K562 (cell line): ENCODE measurements around the gene WDR46. TPM values are rescaled to one million over a fixed set of nuclear protein-coding genes. Genes with fewer than 3 reads are reported as not detected.

Experiments used
- BRD4 ChIP-seq: fragments of 200-600 bp; sonication (generic); IDR thresholded peaks from 2 replicates; pipeline ENCODE4 v1.6.1; 2017; ENCODE audit warnings: inconsistent platforms
- CBX3 ChIP-seq, 2 experiments: IDR thresholded peaks; 1 replicate in 1 of 2; 2 replicates in 1 of 2; pipeline ENCODE4 v1.6.1; 2012; ENCODE audit warnings: inconsistent platforms in 2 of 2, low read length in 2 of 2, borderline replicate concordance in 1 of 2, control low read depth in 1 of 2
- CREB3L1 ChIP-seq: fragments of 450-650 bp; IDR thresholded peaks from 2 replicates; pipeline ENCODE4 v1.6.1; 2014; ENCODE audit warnings: low read depth, mild to moderate bottlenecking, moderate library complexity, borderline replicate concordance
- CTCFL ChIP-seq: IDR thresholded peaks from 2 replicates; pipeline ENCODE4 v1.6.1; 2011; ENCODE audit warnings: borderline replicate concordance, low read depth, mild to moderate bottlenecking, moderate library complexity, low read length; ENCODE audit not compliant: insufficient read depth, poor library complexity, severe bottlenecking
- ESRRB ChIP-seq: fragments of 250-450 bp; sonication (Bioruptor Pico); IDR thresholded peaks from 2 replicates; pipeline ENCODE4 v1.5.0; 2020; ENCODE audit warnings: mild to moderate bottlenecking, moderate library complexity, borderline replicate concordance
- FOSL1 ChIP-seq: fragments of 200-800 bp; sonication (Bioruptor generic); conservative IDR thresholded peaks from 2 replicates; pipeline ENCODE4 v1.6.1; 2016; ENCODE audit warnings: missing genetic modification characterization, missing compliant biosample characterization
- HDAC8 ChIP-seq: fragments of 450-650 bp; IDR thresholded peaks from 2 replicates; pipeline ENCODE4 v1.6.1; 2016; ENCODE audit warnings: mild to moderate bottlenecking, missing genetic modification characterization, moderate library complexity, missing compliant biosample characterization
- KDM2B ChIP-seq: fragments of 250-450 bp; sonication (Bioruptor Pico); IDR thresholded peaks from 2 replicates; pipeline ENCODE4 v1.8.0; 2021; ENCODE audit warnings: mild to moderate bottlenecking, moderate library complexity
- MYBL2 ChIP-seq, 2 experiments: fragments of 450-650 bp in 1 of 2; sonication (generic) in 1 of 2; formaldehyde crosslinking in 1 of 2; IDR thresholded peaks; 2 replicates each; pipeline versions ENCODE4 v1.6.1 to v1.8.1; 2017 to 2022; ENCODE audit warnings: borderline replicate concordance in 1 of 2, inconsistent platforms in 1 of 2, low read depth in 1 of 2, mild to moderate bottlenecking in 1 of 2, missing genetic modification reagents in 1 of 2, moderate library complexity in 1 of 2
- PCBP1 ChIP-seq: fragments of 200-400 bp; formaldehyde crosslinking; IDR thresholded peaks from 2 replicates; pipeline ENCODE4 v1.6.1; 2018; ENCODE audit warnings: mild to moderate bottlenecking, low read depth, low read length; ENCODE audit not compliant: poor library complexity, severe bottlenecking
- POLR2B ChIP-seq: fragments of 450-650 bp; IDR thresholded peaks from 2 replicates; pipeline ENCODE4 v1.6.1; 2018; ENCODE audit warnings: low read depth; ENCODE audit not compliant: partially characterized antibody
- PTRF ChIP-seq: fragments of 450-650 bp; IDR thresholded peaks from 2 replicates; pipeline ENCODE4 v1.6.1; 2016; ENCODE audit warnings: mild to moderate bottlenecking, missing genetic modification characterization, missing compliant biosample characterization
- SREBF1 ChIP-seq: fragments of 150-350 bp; IDR thresholded peaks from 2 replicates; pipeline ENCODE4 v1.6.1; 2014; ENCODE audit warnings: antibody characterized with exemption, low read depth, low read length, borderline replicate concordance
- SRSF1 ChIP-seq: fragments of 200-400 bp; formaldehyde crosslinking; IDR thresholded peaks from 2 replicates; pipeline ENCODE4 v1.6.1; 2017; ENCODE audit warnings: mild to moderate bottlenecking, low read depth, low read length, moderate library complexity
- TCF7 ChIP-seq: sonication (generic); IDR thresholded peaks from 2 replicates; pipeline ENCODE4 v1.6.1; 2016; ENCODE audit warnings: antibody characterized with exemption, borderline replicate concordance
- ZBTB26 ChIP-seq: fragments of 450-650 bp; formaldehyde crosslinking; IDR thresholded peaks from 2 replicates; pipeline ENCODE4 v1.4.0; 2022; ENCODE audit warnings: missing genetic modification characterization
- ZFP30 ChIP-seq: fragments of 250-450 bp; sonication (Bioruptor Pico); IDR thresholded peaks from 2 replicates; pipeline ENCODE4 v1.8.0; 2022; ENCODE audit warnings: moderate library complexity, mild to moderate bottlenecking, inconsistent platforms, borderline replicate concordance
- ZNF280B ChIP-seq: fragments of 250-450 bp; sonication (Bioruptor Pico); IDR thresholded peaks from 2 replicates; pipeline ENCODE4 v1.5.1; 2021; ENCODE audit warnings: mild to moderate bottlenecking
- ZNF3 ChIP-seq: fragments of 250-450 bp; sonication (Bioruptor Pico); IDR thresholded peaks from 2 replicates; pipeline ENCODE4 v1.5.0; 2021; ENCODE audit warnings: mild to moderate bottlenecking, moderate library complexity
- ZNF707 ChIP-seq: fragments of 250-450 bp; sonication (Bioruptor Pico); conservative IDR thresholded peaks from 2 replicates; pipeline ENCODE4 v1.8.0; 2022; ENCODE audit warnings: inconsistent platforms, mild to moderate bottlenecking, moderate library complexity
- polyA plus RNA-seq, 8 experiments: library from polyadenylated mRNA; depleted of rRNA in 4 of 8; stranded (reverse) in 5 of 8; unstranded in 3 of 8; fragments of >200 nt; fragmentation: Nextera tagmentation in 2 of 8; fragmentation: Illumina TruSeq in 1 of 8; extraction: Ambion mirVana in 2 of 8; extraction: Trizol in 1 of 8; gene quantifications; 2 replicates each; pipeline versions ENCODE4 v1.2.1 to v1.2.3, GENCODE V29; 2011 to 2014; ENCODE audit warnings: inconsistent platforms in 1 of 8, missing spikeins in 1 of 8
- total RNA-seq, 7 experiments: library from RNA; depleted of rRNA in 6 of 7; stranded (reverse); fragments of >200 nt in 6 of 7; fragmentation: Illumina TruSeq in 2 of 7; extraction: Trizol in 2 of 7; gene quantifications; 2 replicates each; pipeline versions ENCODE4 v1.2.1 to v1.2.3, GENCODE V29; 2011 to 2021; ENCODE audit warnings: low replicate concordance in 1 of 7

WDR46 gene
- total and polyA plus RNA-seq, 9 of the 15 experiments (the other 6 are each of a cell fraction or from before 2014, with no cell fraction given), result 8.9 to 146 (median 93.1) TPM

GRCh38 chr6:33271468-33272274 lies 17.4 kb downstream of the WDR46 start, which contains the start of the genes RPS18 and VPS52 (continued):
- TF ChIP-seq CTCFL (no peak), MYBL2 (IDR thresholded peaks at IDR 0.05; ENCODE audit: low read depth) (no peak; the same call in 1 of the 2 replicates), MYBL2 (CRISPR knock-in tag; IDR thresholded peaks at IDR 0.05; ENCODE audit: borderline replicate concordance) (no peak), SREBF1 (no peak; the same call in 1 of the 2 replicates), PCBP1 (no peak), HDAC8 (tag) (peak; percentile 81), CREB3L1 (peak; percentile 80), ZBTB26 (CRISPR knock-in tag) (peak; percentile 71), FOSL1 (tag) (peak; percentile 71), ESRRB (CRISPR knock-in tag) (no peak), KDM2B (CRISPR knock-in tag) (0 out of 2 replicates have a peak, but pooled peaks have one; percentile 44), CBX3 (IDR thresholded peaks at IDR 0.05; ENCODE audit: borderline replicate concordance in 1 of 2, low read length in 2 of 2) (peak in 1 of 2 experiments; percentile 85; a peak in 2 of 3 replicates), ZFP30 (CRISPR knock-in tag) (no peak; the same call in 1 of the 2 replicates), BRD4 (peak; percentile 98), ZNF3 (peak; percentile 51; the same call in 1 of the 2 replicates), POLR2B (peak; percentile 100), ZNF707 (CRISPR knock-in tag) (peak; percentile 19; the same call in 1 of the 2 replicates), TCF7 (peak; percentile 79), SRSF1 (no peak), PTRF (tag) (no peak), ZNF280B (CRISPR knock-in tag) (no peak)
